PFSK-1 (cell line): ENCODE measurements around the gene RALGPS1.

ENCODE experiments used
- FOXP2 ChIP-seq: optimal IDR thresholded peaks from 2 replicates; pipeline ENCODE3; 2011; ENCODE audit warnings: borderline replicate concordance, control low read depth, inconsistent platforms; ENCODE audit not compliant: insufficient read depth; ENCODE audit errors: extremely low read length, extremely low read depth
- POLR2AphosphoS5 ChIP-seq: IDR thresholded peaks from 2 replicates; pipeline ENCODE4 v1.6.1; 2012; ENCODE audit warnings: low read depth, mild to moderate bottlenecking, control low read depth, low read length, moderate library complexity
- REST ChIP-seq, 2 experiments: IDR thresholded peaks; 2 replicates each; pipeline versions ENCODE4 v1.6.1 to v1.8.0; 2011 to 2012; ENCODE audit warnings: low read depth in 2 of 2, low read length in 2 of 2, control low read depth in 1 of 2, inconsistent platforms in 1 of 2, mild to moderate bottlenecking in 1 of 2, moderate library complexity in 1 of 2; ENCODE audit not compliant: insufficient read depth in 1 of 2
- SIN3A ChIP-seq: IDR thresholded peaks from 2 replicates; pipeline ENCODE4 v1.6.1; 2012; ENCODE audit warnings: mild to moderate bottlenecking, low read length, moderate library complexity, borderline replicate concordance; ENCODE audit not compliant: insufficient read depth
- TAF1 ChIP-seq: IDR thresholded peaks from 2 replicates; pipeline ENCODE4 v1.6.1; 2012; ENCODE audit warnings: low read length, control low read depth, borderline replicate concordance; ENCODE audit not compliant: insufficient read depth

RALGPS1 gene

GRCh38 chr9:127200106-127200862, 285.7 kb downstream of the RALGPS1 start:
- TF ChIP-seq REST (IDR thresholded peaks at IDR 0.05; ENCODE audit: insufficient read depth in 1 of 2, low read depth in 2 of 2, low read length in 2 of 2) (no peak), FOXP2 (no peak), TAF1 (no peak), POLR2AphosphoS5 (no peak), SIN3A (no peak)

- TF ChIP-seq FOXP2 (no peak), REST (IDR thresholded peaks at IDR 0.05; ENCODE audit: insufficient read depth in 1 of 2, low read depth in 2 of 2, low read length in 2 of 2) (no peak), TAF1 (no peak), POLR2AphosphoS5 (no peak), SIN3A (no peak)
Observed at GRCh38 chr9:127201071-127201541, 286.5 kb downstream of the RALGPS1 start.

GRCh38 chr9:127201731-127202130, 287.1 kb downstream of the RALGPS1 start:
- TF ChIP-seq FOXP2 (no peak), REST (IDR thresholded peaks at IDR 0.05; ENCODE audit: insufficient read depth in 1 of 2, low read depth in 2 of 2, low read length in 2 of 2) (no peak), TAF1 (no peak), SIN3A (no peak), POLR2AphosphoS5 (no peak)

GRCh38 chr9:127202461-127203169, 288.0 kb downstream of the RALGPS1 start:
- TF ChIP-seq FOXP2, result no peak
- TF ChIP-seq POLR2AphosphoS5, result no peak
- TF ChIP-seq SIN3A, result no peak

GRCh38 chr9:127203681-127204327, 289.2 kb downstream of the RALGPS1 start:
- TF ChIP-seq FOXP2 (no peak), SIN3A (no peak), REST (IDR thresholded peaks at IDR 0.05; ENCODE audit: insufficient read depth in 1 of 2, low read depth in 2 of 2, low read length in 2 of 2) (no peak), POLR2AphosphoS5 (no peak), TAF1 (no peak)
